Measurements from ENCODE around the gene SNIP1. TPM values are rescaled to one million over a fixed set of nuclear protein-coding genes. Genes with fewer than 3 reads are reported as not detected.

SNIP1 gene, protein sequence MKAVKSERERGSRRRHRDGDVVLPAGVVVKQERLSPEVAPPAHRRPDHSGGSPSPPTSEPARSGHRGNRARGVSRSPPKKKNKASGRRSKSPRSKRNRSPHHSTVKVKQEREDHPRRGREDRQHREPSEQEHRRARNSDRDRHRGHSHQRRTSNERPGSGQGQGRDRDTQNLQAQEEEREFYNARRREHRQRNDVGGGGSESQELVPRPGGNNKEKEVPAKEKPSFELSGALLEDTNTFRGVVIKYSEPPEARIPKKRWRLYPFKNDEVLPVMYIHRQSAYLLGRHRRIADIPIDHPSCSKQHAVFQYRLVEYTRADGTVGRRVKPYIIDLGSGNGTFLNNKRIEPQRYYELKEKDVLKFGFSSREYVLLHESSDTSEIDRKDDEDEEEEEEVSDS
- 6.8 and 8.3 TPM in 2 replicates for total RNA-seq

DNA sequence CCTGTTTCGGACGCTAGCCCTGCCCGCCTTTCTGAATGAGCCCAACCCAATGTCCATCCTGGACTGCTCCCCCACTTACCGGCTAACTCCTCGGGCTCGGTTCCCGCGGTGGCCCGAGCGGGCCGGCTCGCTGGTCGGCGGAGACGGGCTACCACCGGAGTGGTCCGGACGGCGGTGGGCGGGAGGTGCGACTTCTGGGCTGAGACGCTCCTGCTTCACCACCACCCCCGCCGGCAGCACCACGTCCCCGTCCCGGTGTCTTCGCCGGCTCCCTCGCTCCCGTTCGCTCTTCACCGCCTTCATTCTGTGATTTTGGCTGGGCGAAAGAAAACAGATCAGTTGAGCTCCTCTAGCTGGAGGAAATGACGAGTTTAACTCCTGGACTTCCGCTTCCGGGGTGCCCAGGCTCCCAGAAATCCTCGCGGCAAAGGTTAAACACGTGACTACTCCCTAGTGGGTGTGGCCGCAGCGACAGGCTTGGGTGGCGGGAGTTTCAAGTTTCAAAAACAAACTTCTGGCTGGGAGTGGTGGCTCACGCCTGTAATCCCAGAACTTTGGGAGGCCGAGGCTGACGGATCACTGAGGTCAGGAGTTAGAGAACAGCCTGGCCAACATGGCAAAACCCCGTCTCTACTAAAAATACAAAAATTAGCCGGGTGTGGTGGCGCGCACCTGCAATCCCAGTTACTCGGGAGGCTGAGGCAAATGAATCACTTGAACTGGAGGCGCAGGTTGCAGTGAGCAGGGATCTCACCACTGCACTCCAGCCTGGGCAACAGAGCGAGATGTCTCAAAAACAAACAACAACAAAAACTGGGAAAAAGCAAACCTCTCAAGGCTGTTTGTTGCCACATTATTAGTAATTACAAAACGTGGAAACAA is at the start of gene SNIP1:
SNIP1 (minus strand) TSS at position 367 of the 882 bp plus-strand sequence; CDS start at position 303, 64 bp downstream.
- TF ChIP-seq, protein P1, sequence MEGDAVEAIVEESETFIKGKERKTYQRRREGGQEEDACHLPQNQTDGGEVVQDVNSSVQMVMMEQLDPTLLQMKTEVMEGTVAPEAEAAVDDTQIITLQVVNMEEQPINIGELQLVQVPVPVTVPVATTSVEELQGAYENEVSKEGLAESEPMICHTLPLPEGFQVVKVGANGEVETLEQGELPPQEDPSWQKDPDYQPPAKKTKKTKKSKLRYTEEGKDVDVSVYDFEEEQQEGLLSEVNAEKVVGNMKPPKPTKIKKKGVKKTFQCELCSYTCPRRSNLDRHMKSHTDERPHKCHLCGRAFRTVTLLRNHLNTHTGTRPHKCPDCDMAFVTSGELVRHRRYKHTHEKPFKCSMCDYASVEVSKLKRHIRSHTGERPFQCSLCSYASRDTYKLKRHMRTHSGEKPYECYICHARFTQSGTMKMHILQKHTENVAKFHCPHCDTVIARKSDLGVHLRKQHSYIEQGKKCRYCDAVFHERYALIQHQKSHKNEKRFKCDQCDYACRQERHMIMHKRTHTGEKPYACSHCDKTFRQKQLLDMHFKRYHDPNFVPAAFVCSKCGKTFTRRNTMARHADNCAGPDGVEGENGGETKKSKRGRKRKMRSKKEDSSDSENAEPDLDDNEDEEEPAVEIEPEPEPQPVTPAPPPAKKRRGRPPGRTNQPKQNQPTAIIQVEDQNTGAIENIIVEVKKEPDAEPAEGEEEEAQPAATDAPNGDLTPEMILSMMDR (conservative IDR thresholded peaks at IDR 0.05; ENCODE audit: low read depth, low read length): no peak
- peak within 1 kb of the TSS; percentile 84 for H3K4me3 ChIP-seq (ENCODE audit: low read depth, low read length)
- no peak for DNase-seq (ENCODE audit: low read depth)

DNA sequence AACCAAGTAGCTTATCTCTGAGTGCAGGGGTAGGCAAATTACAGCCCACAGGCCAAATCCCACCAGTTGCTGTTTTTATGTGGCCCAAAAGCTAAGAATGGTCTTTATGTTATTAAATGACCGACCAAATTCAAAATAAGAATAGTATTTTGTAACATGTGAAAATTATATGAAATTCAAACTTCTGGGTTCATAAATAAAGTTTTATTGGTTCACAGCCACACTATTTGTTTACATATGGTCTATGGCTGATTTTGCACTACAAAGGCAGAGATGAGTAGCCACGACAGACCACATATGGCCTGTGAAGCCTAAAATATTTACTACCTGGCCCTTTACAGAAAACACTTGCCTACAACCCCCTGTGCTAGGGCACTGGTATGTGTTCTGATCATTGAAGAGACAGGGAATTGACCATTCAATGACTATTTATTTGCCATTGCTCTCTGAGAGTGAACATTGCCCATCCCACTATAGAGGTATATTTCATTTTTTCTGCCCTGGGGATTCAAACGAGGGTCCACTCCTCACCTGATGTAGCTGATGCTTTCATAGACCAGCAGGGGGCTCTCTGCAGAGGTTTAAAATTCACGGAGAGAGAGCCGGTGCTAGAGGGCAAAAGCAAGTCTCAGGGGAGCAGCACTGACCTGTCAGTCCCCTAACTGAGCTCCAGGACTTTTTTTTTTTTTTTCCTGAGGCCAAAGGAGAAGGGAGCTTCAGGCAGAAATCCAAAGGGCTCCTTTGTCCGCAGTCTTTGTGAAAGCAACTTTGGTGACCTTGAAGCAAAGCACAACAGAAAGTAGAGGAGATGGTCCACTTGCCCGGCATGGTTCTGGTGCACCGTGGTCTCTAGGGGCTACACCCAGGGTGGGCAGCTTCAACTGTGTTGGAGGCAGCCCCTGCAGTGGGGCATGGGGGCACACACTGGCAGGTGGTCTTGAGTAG is 48.9 kb upstream of the SNIP1 start:
- H3K4me3 ChIP-seq (ENCODE audit: low read depth, low read length): no peak overlapping the region
- DNase-seq (ENCODE audit: low read depth): no peak
- TF ChIP-seq, protein P1 (conservative IDR thresholded peaks at IDR 0.05; ENCODE audit: low read depth, low read length): peak; percentile 87

DNA sequence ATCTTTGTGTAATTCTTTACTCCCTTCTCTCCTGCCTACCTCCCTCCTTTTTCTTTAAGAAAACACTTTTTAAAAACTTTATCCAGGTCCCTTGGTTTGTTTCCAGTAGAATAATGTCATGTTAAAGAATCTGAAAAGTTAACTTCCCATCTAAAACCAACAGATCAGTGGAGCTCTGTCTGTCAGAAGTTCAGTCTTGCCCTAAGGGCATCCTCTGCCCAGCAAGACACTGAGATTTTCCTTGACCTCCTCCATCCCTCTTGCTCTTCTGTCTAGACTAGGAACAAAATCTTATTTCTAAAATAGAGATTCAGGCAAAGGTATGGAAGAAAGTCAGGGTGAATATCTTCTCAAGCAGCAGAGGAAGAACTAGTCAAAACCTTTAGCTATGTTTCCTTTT is 47.3 kb upstream of the SNIP1 start:
- TF ChIP-seq, protein P1 (conservative IDR thresholded peaks at IDR 0.05; ENCODE audit: low read depth, low read length): no peak
- DNase-seq (ENCODE audit: low read depth): no peak
- H3K4me3 ChIP-seq (ENCODE audit: low read depth, low read length): no peak overlapping the region

DNA sequence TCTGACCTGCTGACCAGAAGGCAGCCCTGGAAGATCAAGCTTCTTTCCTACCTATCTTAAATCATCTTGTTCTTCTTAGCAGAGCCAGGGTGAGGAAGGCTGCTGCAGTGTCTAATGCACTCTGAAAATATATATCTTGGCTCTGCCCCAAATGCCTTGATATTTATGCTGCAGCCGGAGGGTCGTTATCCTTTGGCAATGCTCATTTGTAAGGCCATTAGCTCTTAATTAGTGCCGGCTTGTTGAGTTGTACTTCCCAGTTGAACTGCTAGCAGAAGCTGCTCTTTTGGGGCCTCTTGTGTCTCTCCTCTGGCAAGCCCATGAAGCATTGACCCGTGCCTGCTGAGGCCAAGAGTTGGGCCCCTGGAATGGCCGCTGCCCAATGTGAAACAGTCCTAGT is 45.8 kb upstream of the SNIP1 start:
- TF ChIP-seq, protein P1 (conservative IDR thresholded peaks at IDR 0.05; ENCODE audit: low read depth, low read length): no peak
- no peak overlapping the region for H3K4me3 ChIP-seq (ENCODE audit: low read depth, low read length)
- no peak for DNase-seq (ENCODE audit: low read depth)

DNA sequence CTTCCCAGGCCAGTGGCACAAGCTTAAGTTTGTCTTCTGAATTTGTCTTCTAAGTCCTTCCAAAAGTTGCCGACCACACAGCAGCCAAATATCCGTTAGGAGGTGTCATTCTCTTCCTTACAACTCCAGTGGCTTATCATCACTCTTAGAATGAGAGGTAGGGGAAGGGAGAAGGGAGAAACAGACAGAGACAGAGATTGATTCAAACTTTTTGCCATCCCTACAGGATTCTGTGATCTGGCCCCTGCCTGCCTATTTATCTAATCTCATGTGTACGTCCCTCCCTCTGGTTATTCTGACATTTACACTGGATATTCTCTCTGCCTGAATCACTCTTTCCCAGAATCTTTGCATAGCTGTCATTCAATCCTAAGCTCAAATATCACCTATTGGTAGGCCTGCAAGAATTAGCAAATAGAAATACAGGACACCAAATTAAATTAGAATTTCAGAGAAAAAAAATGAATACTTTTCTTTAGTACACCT is 42.1 kb upstream of the SNIP1 start:
- peak overlapping the region; percentile 83 for H3K4me3 ChIP-seq (ENCODE audit: low read depth, low read length)
- DNase-seq (ENCODE audit: low read depth): no peak
- TF ChIP-seq, protein P1 (conservative IDR thresholded peaks at IDR 0.05; ENCODE audit: low read depth, low read length): no peak

Measured in epithelial cell of proximal tubule (primary cell).